ENCODE measurements around the gene HP1BP3. TPM values are rescaled to one million over a fixed set of nuclear protein-coding genes. Genes with fewer than 3 reads are reported as not detected.

The HP1BP3 gene
- total RNA-seq, 1 experiment from 2014 or later = 175 TPM

DNA sequence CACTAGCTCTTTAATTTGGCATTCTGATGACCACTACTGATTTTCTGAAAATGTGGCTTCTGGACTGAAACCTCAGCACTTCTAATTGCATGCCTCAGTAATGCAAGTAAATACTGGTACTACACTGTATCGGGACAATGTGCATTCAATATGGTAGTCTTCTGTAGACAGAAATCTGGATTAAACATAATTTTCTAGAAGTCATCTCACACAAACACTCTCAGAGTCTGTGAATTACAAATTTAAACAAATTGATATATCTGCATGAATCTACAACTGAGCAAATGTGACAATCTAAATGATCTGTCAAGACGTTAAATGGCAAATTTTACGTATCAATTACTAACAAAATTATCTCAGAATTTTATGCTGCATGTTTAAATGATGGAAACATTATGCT, 23.7 kb downstream of the HP1BP3 start:
- Histone ChIP-seq H2AFZ (ENCODE audit: low read length) (no peak overlapping the region), H3K4me1 (ENCODE audit: low read length) (no peaks in the 10 kb centered on the region), H3K4me3 (ENCODE audit: low read length) (no peak overlapping the region), H3K4me2 (ENCODE audit: low read depth, low read length, poor library complexity, severe bottlenecking) (no peak overlapping the region), H3K9me2 (replicated peaks; ENCODE audit: insufficient read depth, low read length) (no peaks in the 10 kb centered on the region), H3K36me3 (ENCODE audit: insufficient read depth, low read length) (peaks cover 65% of the 10 kb centered on the region), H3K27ac (ENCODE audit: low read length) (no peak overlapping the region), H3K27me3 (ENCODE audit: low read length) (no peaks in the 10 kb centered on the region), H4K20me1 (ENCODE audit: insufficient read depth, low read depth, low read length) (no peaks in the 10 kb centered on the region), H3K9ac (ENCODE audit: low read length) (no peak overlapping the region), H3K79me2 (ENCODE audit: low read length) (peaks cover 17% of the 10 kb centered on the region), H3K9me3 (ENCODE audit: low read length) (no peaks in the 10 kb centered on the region)
- no peak for DNase-seq

DNA sequence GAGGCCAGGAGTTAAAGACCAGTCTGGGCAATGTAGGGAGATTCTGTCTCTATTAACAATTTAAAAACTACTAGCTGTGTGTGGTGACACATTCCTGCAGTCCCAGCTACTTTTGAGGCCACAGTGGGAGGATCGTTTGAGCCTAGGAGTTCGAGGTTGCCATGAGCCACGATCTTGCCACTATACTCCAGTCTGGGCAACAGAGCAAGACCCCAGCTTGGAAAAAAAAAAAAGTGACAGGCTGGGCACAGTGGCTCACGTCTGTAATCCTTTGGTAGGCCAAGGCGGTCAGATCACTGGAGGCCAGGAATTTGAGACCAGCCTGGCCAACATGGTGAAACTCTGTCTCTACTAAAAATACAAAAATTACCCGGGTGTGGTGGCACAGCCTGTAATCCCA, 26.8 kb downstream of the HP1BP3 start:
- H3K9me3 ChIP-seq (ENCODE audit: low read length) = no peaks in the 10 kb centered on the region
- no peaks in the 10 kb centered on the region for H3K27me3 ChIP-seq (ENCODE audit: low read length)
- H4K20me1 ChIP-seq (ENCODE audit: insufficient read depth, low read depth, low read length) = no peaks in the 10 kb centered on the region
- no peak overlapping the region for H3K4me3 ChIP-seq (ENCODE audit: low read length)
- H3K79me2 ChIP-seq (ENCODE audit: low read length) = peaks cover 12% of the 10 kb centered on the region
- no peak overlapping the region for H3K4me2 ChIP-seq (ENCODE audit: low read depth, low read length, poor library complexity, severe bottlenecking)
- H3K9ac ChIP-seq (ENCODE audit: low read length) = no peak overlapping the region
- no peak for DNase-seq
- H2AFZ ChIP-seq (ENCODE audit: low read length) = no peak overlapping the region
- H3K9me2 ChIP-seq (replicated peaks; ENCODE audit: insufficient read depth, low read length) = no peaks in the 10 kb centered on the region
- peaks cover 52% of the 10 kb centered on the region for H3K36me3 ChIP-seq (ENCODE audit: insufficient read depth, low read length)
- no peak overlapping the region for H3K27ac ChIP-seq (ENCODE audit: low read length)
- H3K4me1 ChIP-seq (ENCODE audit: low read length) = no peaks in the 10 kb centered on the region

DNA sequence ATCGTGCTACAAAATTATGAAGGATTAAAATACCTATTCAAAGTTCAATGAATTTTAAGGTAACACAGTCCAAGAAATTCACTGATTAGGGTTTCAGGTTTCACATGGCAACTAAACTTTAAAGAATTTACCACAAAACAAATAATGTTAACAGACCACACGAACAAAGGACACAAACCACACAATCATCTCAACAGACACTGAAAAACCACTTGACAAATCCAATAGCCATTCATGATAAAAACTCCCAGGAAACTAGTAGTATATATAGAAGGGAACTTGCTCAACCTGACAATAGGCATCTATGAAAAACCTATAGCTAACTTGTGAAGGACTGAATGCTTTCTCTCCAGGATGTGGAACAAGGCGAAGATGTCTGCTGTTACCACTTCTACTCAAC, 33.5 kb downstream of the HP1BP3 start:
- H3K79me2 ChIP-seq (ENCODE audit: low read length) = peaks cover 15% of the 10 kb centered on the region
- no peaks in the 10 kb centered on the region for H3K9me2 ChIP-seq (replicated peaks; ENCODE audit: insufficient read depth, low read length)
- H3K27ac ChIP-seq (ENCODE audit: low read length) = no peak overlapping the region
- H3K27me3 ChIP-seq (ENCODE audit: low read length) = no peaks in the 10 kb centered on the region
- H3K4me3 ChIP-seq (ENCODE audit: low read length) = no peak overlapping the region
- no peak overlapping the region for H3K9ac ChIP-seq (ENCODE audit: low read length)
- no peak overlapping the region for H2AFZ ChIP-seq (ENCODE audit: low read length)
- no peaks in the 10 kb centered on the region for H3K9me3 ChIP-seq (ENCODE audit: low read length)
- DNase-seq = no peak
- H3K4me1 ChIP-seq (ENCODE audit: low read length) = no peaks in the 10 kb centered on the region
- H3K36me3 ChIP-seq (ENCODE audit: insufficient read depth, low read length) = peaks cover 39% of the 10 kb centered on the region
- no peak overlapping the region for H3K4me2 ChIP-seq (ENCODE audit: low read depth, low read length, poor library complexity, severe bottlenecking)
- H4K20me1 ChIP-seq (ENCODE audit: insufficient read depth, low read depth, low read length) = no peaks in the 10 kb centered on the region

DNA sequence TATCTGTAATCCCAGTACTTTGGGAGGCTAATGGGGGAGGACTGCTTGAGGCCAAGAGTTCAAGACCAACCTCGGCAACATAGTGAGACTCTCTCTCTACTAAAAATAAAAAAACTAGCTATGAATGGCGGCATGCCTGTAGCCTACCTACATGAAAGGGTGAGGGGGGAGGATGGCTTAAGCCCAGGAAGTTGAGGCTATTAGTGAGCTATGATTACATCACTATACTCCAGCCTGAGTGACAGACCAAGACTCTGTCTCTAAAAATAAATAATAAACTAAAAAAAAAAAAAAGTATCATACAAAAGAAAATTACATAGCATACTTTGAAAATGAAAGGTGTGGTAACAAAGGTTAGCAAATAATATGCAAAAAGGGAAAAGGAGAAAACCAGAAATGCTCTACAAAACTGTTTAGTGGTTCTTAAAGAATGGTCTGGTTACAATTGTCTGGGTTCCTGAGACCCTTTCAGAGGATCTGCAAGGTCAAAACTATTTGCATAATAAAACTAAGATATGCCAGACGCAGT, 35.6 kb downstream of the HP1BP3 start:
- no peaks in the 10 kb centered on the region for H3K9me2 ChIP-seq (replicated peaks; ENCODE audit: insufficient read depth, low read length)
- H4K20me1 ChIP-seq (ENCODE audit: insufficient read depth, low read depth, low read length) = no peaks in the 10 kb centered on the region
- no peaks in the 10 kb centered on the region for H3K27me3 ChIP-seq (ENCODE audit: low read length)
- DNase-seq = no peak
- H3K4me1 ChIP-seq (ENCODE audit: low read length) = no peaks in the 10 kb centered on the region
- H3K79me2 ChIP-seq (ENCODE audit: low read length) = peaks cover 15% of the 10 kb centered on the region
- H3K9ac ChIP-seq (ENCODE audit: low read length) = no peak overlapping the region
- no peak overlapping the region for H3K4me3 ChIP-seq (ENCODE audit: low read length)
- no peak overlapping the region for H2AFZ ChIP-seq (ENCODE audit: low read length)
- peaks cover 54% of the 10 kb centered on the region for H3K36me3 ChIP-seq (ENCODE audit: insufficient read depth, low read length)
- no peaks in the 10 kb centered on the region for H3K9me3 ChIP-seq (ENCODE audit: low read length)
- H3K27ac ChIP-seq (ENCODE audit: low read length) = no peak overlapping the region
- H3K4me2 ChIP-seq (ENCODE audit: low read depth, low read length, poor library complexity, severe bottlenecking) = no peak overlapping the region

DNA sequence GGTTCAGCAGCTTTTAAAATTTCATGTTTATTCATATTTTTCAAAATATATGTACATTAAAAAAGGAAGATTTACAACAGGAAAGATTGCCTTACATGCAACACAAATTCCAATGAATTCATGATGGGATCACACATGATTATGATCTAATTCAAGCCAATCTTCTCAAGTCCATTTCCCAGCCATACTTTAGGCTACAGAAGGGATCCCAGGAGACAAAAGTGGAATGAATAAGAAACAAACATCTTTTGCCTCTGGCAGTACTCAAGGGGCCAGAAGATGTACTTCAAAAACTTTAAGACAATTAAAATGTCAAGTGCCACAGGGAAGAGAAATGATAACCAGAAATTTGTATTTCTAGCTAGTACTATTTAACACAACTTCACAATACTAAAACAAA, 44.4 kb downstream of the HP1BP3 start:
- no peaks in the 10 kb centered on the region for H3K9me3 ChIP-seq (ENCODE audit: low read length)
- H3K27me3 ChIP-seq (ENCODE audit: low read length) = no peaks in the 10 kb centered on the region
- H2AFZ ChIP-seq (ENCODE audit: low read length) = no peak overlapping the region
- H3K9ac ChIP-seq (ENCODE audit: low read length) = no peak overlapping the region
- no peaks in the 10 kb centered on the region for H3K9me2 ChIP-seq (replicated peaks; ENCODE audit: insufficient read depth, low read length)
- no peak overlapping the region for H3K4me2 ChIP-seq (ENCODE audit: low read depth, low read length, poor library complexity, severe bottlenecking)
- H3K27ac ChIP-seq (ENCODE audit: low read length) = no peak overlapping the region
- H3K4me1 ChIP-seq (ENCODE audit: low read length) = no peaks in the 10 kb centered on the region
- no peak overlapping the region for H3K4me3 ChIP-seq (ENCODE audit: low read length)
- no peaks in the 10 kb centered on the region for H4K20me1 ChIP-seq (ENCODE audit: insufficient read depth, low read depth, low read length)
- no peak for DNase-seq
- H3K36me3 ChIP-seq (ENCODE audit: insufficient read depth, low read length) = peaks cover 76% of the 10 kb centered on the region
- H3K79me2 ChIP-seq (ENCODE audit: low read length) = no peaks in the 10 kb centered on the region

DNA sequence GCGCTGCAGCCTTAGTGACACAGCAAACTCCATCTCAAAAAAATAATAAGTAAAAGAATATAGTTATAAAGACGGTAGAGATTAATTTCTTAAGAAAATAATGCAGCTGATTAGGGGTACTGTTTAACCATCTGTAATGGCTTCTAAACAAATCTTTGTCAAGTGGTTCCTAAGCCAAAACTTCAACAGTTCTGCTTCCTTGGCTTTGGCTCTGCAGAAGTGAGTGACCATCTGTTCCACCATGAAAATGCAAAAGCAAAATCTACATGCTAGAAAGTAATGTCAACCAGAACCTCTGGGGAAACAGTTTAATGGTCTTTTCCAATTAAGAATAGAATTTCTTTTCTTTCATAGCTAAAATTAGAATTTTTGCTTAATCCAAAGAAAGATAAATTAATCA, 46.3 kb downstream of the HP1BP3 start:
- no peak overlapping the region for H2AFZ ChIP-seq (ENCODE audit: low read length)
- no peak overlapping the region for H3K4me3 ChIP-seq (ENCODE audit: low read length)
- no peaks in the 10 kb centered on the region for H3K27me3 ChIP-seq (ENCODE audit: low read length)
- no peak overlapping the region for H3K4me2 ChIP-seq (ENCODE audit: low read depth, low read length, poor library complexity, severe bottlenecking)
- no peaks in the 10 kb centered on the region for H3K9me2 ChIP-seq (replicated peaks; ENCODE audit: insufficient read depth, low read length)
- no peak overlapping the region for H3K27ac ChIP-seq (ENCODE audit: low read length)
- peaks cover 61% of the 10 kb centered on the region for H3K36me3 ChIP-seq (ENCODE audit: insufficient read depth, low read length)
- DNase-seq = no peak
- no peaks in the 10 kb centered on the region for H3K9me3 ChIP-seq (ENCODE audit: low read length)
- no peak overlapping the region for H3K9ac ChIP-seq (ENCODE audit: low read length)
- no peaks in the 10 kb centered on the region for H3K4me1 ChIP-seq (ENCODE audit: low read length)
- H4K20me1 ChIP-seq (ENCODE audit: insufficient read depth, low read depth, low read length) = no peaks in the 10 kb centered on the region
- no peaks in the 10 kb centered on the region for H3K79me2 ChIP-seq (ENCODE audit: low read length)

DNA sequence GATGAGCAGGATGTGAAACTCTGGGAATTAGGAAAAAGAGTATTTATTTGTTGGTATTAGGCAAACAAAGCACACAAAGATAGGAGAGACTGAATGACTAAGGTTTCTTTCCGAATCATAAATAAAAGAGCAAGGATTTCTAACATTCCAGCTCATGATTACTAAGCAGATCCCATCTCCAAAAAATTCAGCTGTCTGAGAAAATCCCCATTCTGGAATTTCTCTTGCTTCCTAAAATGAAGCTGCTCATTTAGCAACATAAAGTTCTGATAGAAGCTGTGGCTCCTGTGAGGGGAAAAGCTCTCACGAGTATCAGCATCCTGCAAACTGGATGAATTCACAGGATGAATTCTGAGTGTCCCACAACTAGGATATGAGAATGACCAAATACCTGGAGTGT, 47.9 kb downstream of the HP1BP3 start:
- no peaks in the 10 kb centered on the region for H3K9me2 ChIP-seq (replicated peaks; ENCODE audit: insufficient read depth, low read length)
- H3K4me1 ChIP-seq (ENCODE audit: low read length) = no peaks in the 10 kb centered on the region
- no peak overlapping the region for H3K4me3 ChIP-seq (ENCODE audit: low read length)
- H3K27ac ChIP-seq (ENCODE audit: low read length) = no peak overlapping the region
- H3K4me2 ChIP-seq (ENCODE audit: low read depth, low read length, poor library complexity, severe bottlenecking) = no peak overlapping the region
- H2AFZ ChIP-seq (ENCODE audit: low read length) = no peak overlapping the region
- H3K9ac ChIP-seq (ENCODE audit: low read length) = no peak overlapping the region
- DNase-seq = no peak
- H3K27me3 ChIP-seq (ENCODE audit: low read length) = no peaks in the 10 kb centered on the region
- peaks cover 46% of the 10 kb centered on the region; the same call in 1 of the 2 replicates for H3K36me3 ChIP-seq (ENCODE audit: insufficient read depth, low read length)
- no peaks in the 10 kb centered on the region for H4K20me1 ChIP-seq (ENCODE audit: insufficient read depth, low read depth, low read length)
- H3K9me3 ChIP-seq (ENCODE audit: low read length) = no peaks in the 10 kb centered on the region
- no peaks in the 10 kb centered on the region for H3K79me2 ChIP-seq (ENCODE audit: low read length)

DNA sequence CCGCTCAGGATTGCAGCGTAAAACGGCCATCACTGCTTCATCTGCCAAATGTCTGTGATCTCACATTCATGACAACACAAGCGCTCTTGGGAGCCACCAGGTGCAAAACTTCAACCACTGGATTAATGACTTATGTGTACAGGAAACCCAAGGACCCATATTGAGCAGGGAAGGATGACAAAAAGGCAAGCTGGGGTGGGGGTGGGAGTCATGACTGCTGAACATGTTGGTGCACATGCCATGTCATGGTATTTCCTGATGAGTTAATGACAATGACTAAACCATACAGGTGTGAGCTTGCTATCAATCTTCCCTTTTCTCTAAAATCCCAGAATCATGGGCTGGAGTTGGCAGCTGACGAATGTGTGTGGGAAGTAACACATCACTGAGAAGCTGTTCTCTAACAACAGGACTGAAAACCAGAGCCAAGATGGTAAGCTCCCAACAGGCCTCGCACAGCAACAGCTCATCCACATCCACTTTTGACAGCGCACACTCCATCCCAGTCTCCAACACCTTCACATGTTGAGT, 51.5 kb downstream of the HP1BP3 start:
- Histone ChIP-seq H4K20me1 (ENCODE audit: insufficient read depth, low read depth, low read length) (peaks cover 6% of the 10 kb centered on the region; the same call in 1 of the 2 replicates), H3K4me2 (ENCODE audit: low read depth, low read length, poor library complexity, severe bottlenecking) (no peak overlapping the region), H3K9me2 (replicated peaks; ENCODE audit: insufficient read depth, low read length) (no peaks in the 10 kb centered on the region), H3K4me3 (ENCODE audit: low read length) (no peak overlapping the region), H3K27ac (ENCODE audit: low read length) (no peak overlapping the region), H3K27me3 (ENCODE audit: low read length) (no peaks in the 10 kb centered on the region), H3K79me2 (ENCODE audit: low read length) (no peaks in the 10 kb centered on the region), H3K9ac (ENCODE audit: low read length) (no peak overlapping the region), H3K9me3 (ENCODE audit: low read length) (no peaks in the 10 kb centered on the region), H2AFZ (ENCODE audit: low read length) (no peak overlapping the region), H3K4me1 (ENCODE audit: low read length) (peaks cover 9% of the 10 kb centered on the region), H3K36me3 (ENCODE audit: insufficient read depth, low read length) (peaks cover 21% of the 10 kb centered on the region; the same call in 1 of the 2 replicates)
- no peak for DNase-seq

Data from Karpas-422 (cell line).